HepG2 (cell line): Measurements from ENCODE around the gene BCCIP. TPM values are rescaled to one million over a fixed set of nuclear protein-coding genes. Genes with fewer than 3 reads are reported as not detected.

Experiments used
- KLF13 ChIP-seq: sonication (generic); formaldehyde crosslinking; IDR thresholded peaks from 2 replicates; pipeline ENCODE4 v1.4.0; 2020; ENCODE audit warnings: mild to moderate bottlenecking, missing genetic modification reagents
- MLXIP ChIP-seq: sonication (generic); formaldehyde crosslinking; IDR thresholded peaks from 2 replicates; pipeline ENCODE4 v1.9.0; 2021; ENCODE audit warnings: missing genetic modification reagents, borderline replicate concordance
- UBTF ChIP-seq: sonication (generic); formaldehyde crosslinking; IDR thresholded peaks from 2 replicates; pipeline ENCODE4 v1.4.0; 2020; ENCODE audit warnings: mild to moderate bottlenecking, missing genetic modification reagents
- ZNF337 ChIP-seq: sonication (generic); formaldehyde crosslinking; IDR thresholded peaks from 2 replicates; pipeline ENCODE4 v1.5.1; 2020; ENCODE audit warnings: missing genetic modification reagents, low read depth, mild to moderate bottlenecking, borderline replicate concordance
- ZNF34 ChIP-seq: sonication (generic); formaldehyde crosslinking; IDR thresholded peaks from 2 replicates; pipeline ENCODE4 v1.4.0; 2020; ENCODE audit warnings: mild to moderate bottlenecking, missing genetic modification reagents, borderline replicate concordance
- polyA plus RNA-seq, 8 experiments: library from polyadenylated mRNA; depleted of rRNA in 3 of 8; stranded (reverse) in 7 of 8; unstranded in 1 of 8; fragments of >200 nt; fragmentation: Illumina TruSeq in 4 of 8; extraction: Trizol in 4 of 8; gene quantifications; 2 replicates each; pipeline versions ENCODE4 v1.2.1 to v1.2.3, GENCODE V29; 2011 to 2016; ENCODE audit warnings: low read depth in 4 of 8, missing spikeins in 1 of 8, mixed read lengths in 1 of 8; ENCODE audit not compliant: insufficient read depth in 1 of 8
- total RNA-seq, 5 experiments: library from RNA; depleted of rRNA; stranded (reverse); fragments of >200 nt; fragmentation: Illumina TruSeq; extraction: Trizol; gene quantifications; 2 replicates each; pipeline ENCODE4 v1.2.3, GENCODE V29; 2016; ENCODE audit warnings: low read depth in 1 of 5

Gene BCCIP
- total and polyA plus RNA-seq, 2 of the 13 experiments (the other 11 are each of a cell fraction or from before 2014, with no cell fraction given), result 37.0 to 132 TPM

- TF ChIP-seq KLF13 (CRISPR knock-in tag) (no peak), ZNF337 (no peak), UBTF (no peak), ZNF34 (no peak), MLXIP (CRISPR knock-in tag) (no peak)
Measured at GRCh38 chr10:125773687-125774543, 49.4 kb upstream of the BCCIP start (continued).
